ENCODE data around the gene EIF3C.
"Not testable (repeated sequence)": the region's sequence is repeated elsewhere in the genome, so short reads cannot be mapped to it uniquely, and the experiment has no call there.

EIF3C gene

GRCh38 chr16:28749997-28750465 lies 38.8 kb downstream of the EIF3C start:
- not testable (repeated sequence) for DNase-seq

- DNase-seq = not testable (repeated sequence)
Observed at GRCh38 chr16:28750469-28751067, 39.3 kb downstream of the EIF3C start.

- DNase-seq = not testable (repeated sequence)
Observed at GRCh38 chr16:28751487-28751886, 40.2 kb downstream of the EIF3C start, which contains the start of gene NPIPB9. Gene NPIPB9 (plus strand): TSS chr16:28751787.

GRCh38 chr16:28781697-28782096 lies 70.4 kb downstream of the EIF3C start:
- not testable (repeated sequence) for DNase-seq

- not testable (repeated sequence) for DNase-seq
Observed at GRCh38 chr16:28782357-28782756, 71.1 kb downstream of the EIF3C start.

Measured in NCI-H146 (cell line).